GM06990 (cell line): ENCODE measurements around the gene EYA4.

ENCODE experiments used
- DNase-seq: peaks from one replicate; pipeline ENCODE4 v3.0.0-alpha.2; 2011; ENCODE audit not compliant: insufficient read length; ENCODE audit errors: extremely low read depth
- H3K27me3 ChIP-seq: replicated peaks from 2 replicates; pipeline ENCODE4 v1.6.0; 2011; ENCODE audit warnings: low read length; ENCODE audit not compliant: control insufficient read depth, insufficient read depth
- H3K36me3 ChIP-seq: 2 replicates; pipeline ENCODE4 v1.5.1; 2011; ENCODE audit warnings: low read length; ENCODE audit not compliant: control insufficient read depth, insufficient read depth
- H3K4me3 ChIP-seq: replicated peaks from 2 replicates; pipeline ENCODE4 v1.5.1; 2011; ENCODE audit warnings: low read depth, mild to moderate bottlenecking, control low read depth, low read length
- CTCF ChIP-seq: IDR thresholded peaks from 2 replicates; pipeline ENCODE4 v1.5.1; 2011; ENCODE audit warnings: low read length, control low read depth, mild to moderate bottlenecking, inconsistent platforms; ENCODE audit not compliant: insufficient read depth, poor library complexity, severe bottlenecking

EYA4 gene

GRCh38 chr6:133350928-133351327, 109.8 kb downstream of the EYA4 start:
- no peak for TF ChIP-seq CTCF
- no peak for DNase-seq
- no peaks in the 10 kb centered on the region for H3K36me3 ChIP-seq

GRCh38 chr6:133352046-133352445, 110.9 kb downstream of the EYA4 start:
- Histone ChIP-seq H3K4me3 (no peak overlapping the region), H3K27me3 (no peaks in the 10 kb centered on the region; the same call in 1 of the 2 replicates), H3K36me3 (no peaks in the 10 kb centered on the region)
- TF ChIP-seq CTCF = no peak
- no peak for DNase-seq

More at GRCh38 chr6:133350928-133351327, 109.8 kb downstream of the EYA4 start:
- Histone ChIP-seq H3K4me3 (no peak overlapping the region), H3K27me3 (no peaks in the 10 kb centered on the region; the same call in 1 of the 2 replicates)

GRCh38 chr6:133353061-133353460, 111.9 kb downstream of the EYA4 start:
- no peak for TF ChIP-seq CTCF
- no peaks in the 10 kb centered on the region; the same call in 1 of the 2 replicates for H3K27me3 ChIP-seq

GRCh38 chr6:133355922-133356321, 114.8 kb downstream of the EYA4 start:
- Histone ChIP-seq H3K27me3 (no peaks in the 10 kb centered on the region), H3K36me3 (no peaks in the 10 kb centered on the region), H3K4me3 (no peak overlapping the region)
- no peak for TF ChIP-seq CTCF
- no peak for DNase-seq

More at GRCh38 chr6:133353061-133353460, 111.9 kb downstream of the EYA4 start:
- no peak for DNase-seq
- H3K36me3 ChIP-seq = no peaks in the 10 kb centered on the region
- no peak overlapping the region for H3K4me3 ChIP-seq

- H3K36me3 ChIP-seq = no peaks in the 10 kb centered on the region
- DNase-seq = no peak
- H3K27me3 ChIP-seq = no peaks in the 10 kb centered on the region
- H3K4me3 ChIP-seq = no peak overlapping the region
- TF ChIP-seq CTCF = no peak
Observed at GRCh38 chr6:133358574-133359150, 117.5 kb downstream of the EYA4 start.

GRCh38 chr6:133359256-133359655, 118.1 kb downstream of the EYA4 start:
- no peak for DNase-seq

More at GRCh38 chr6:133359256-133359655, 118.1 kb downstream of the EYA4 start:
- H3K27me3 ChIP-seq = no peaks in the 10 kb centered on the region
- no peaks in the 10 kb centered on the region for H3K36me3 ChIP-seq
- no peak for TF ChIP-seq CTCF
- H3K4me3 ChIP-seq = no peak overlapping the region
